CD14-positive monocyte (primary cell): Measurements from ENCODE around the gene CENPV. TPM values are rescaled to one million over a fixed set of nuclear protein-coding genes. Genes with fewer than 3 reads are reported as not detected.

Experiments used
- DNase-seq, 3 donors: peaks; one replicate each; pipeline ENCODE4 v3.0.0-alpha.2; 2011 to 2022
- H2AFZ ChIP-seq: 2 replicates; pipeline ENCODE4 v1.6.0; 2012; ENCODE audit warnings: mild to moderate bottlenecking, low read depth, low read length, inconsistent platforms; ENCODE audit not compliant: insufficient read depth, poor library complexity, severe bottlenecking
- H3K27ac ChIP-seq, 2 donors: 1 replicate in 1 of 2; 2 replicates in 1 of 2; pipeline ENCODE4 v1.5.1; 2012 to 2013; ENCODE audit warnings: low read length in 2 of 2, control low read depth in 1 of 2, inconsistent platforms in 1 of 2, low read depth in 1 of 2, mild to moderate bottlenecking in 1 of 2
- H3K27me3 ChIP-seq, 2 donors: one replicate each; pipeline versions ENCODE4 v1.6.0 to v1.6.1; 2011 to 2013; ENCODE audit warnings: low read length in 2 of 2; ENCODE audit not compliant: control insufficient read depth in 2 of 2, insufficient read depth in 2 of 2
- H3K36me3 ChIP-seq, 2 donors: replicated peaks in 1 of 2; 1 replicate in 1 of 2; 2 replicates in 1 of 2; pipeline versions ENCODE4 v1.5.1 to v1.6.1; 2012 to 2013; ENCODE audit warnings: low read length in 2 of 2, control low read depth in 1 of 2, inconsistent platforms in 1 of 2, mild to moderate bottlenecking in 1 of 2; ENCODE audit not compliant: insufficient read depth in 2 of 2, control insufficient read depth in 1 of 2
- H3K4me1 ChIP-seq, 2 donors: 1 replicate in 1 of 2; 2 replicates in 1 of 2; pipeline versions ENCODE4 v1.5.1 to v1.6.1; 2012 to 2013; ENCODE audit warnings: low read length in 2 of 2, control low read depth in 1 of 2, inconsistent platforms in 1 of 2, mild to moderate bottlenecking in 1 of 2, moderate library complexity in 1 of 2; ENCODE audit not compliant: insufficient read depth in 2 of 2, control insufficient read depth in 1 of 2
- H3K4me2 ChIP-seq: replicated peaks from 2 replicates; pipeline ENCODE3; 2012; ENCODE audit warnings: low read length, moderate library complexity, mild to moderate bottlenecking; ENCODE audit not compliant: poor library complexity, severe bottlenecking; ENCODE audit errors: extremely low read depth
- H3K4me3 ChIP-seq, 3 experiments: fragments of 200-600 bp in 1 of 3; sonication (generic) in 1 of 3; replicated peaks in 1 of 3; 1 replicate in 2 of 3; 2 replicates in 1 of 3; pipeline ENCODE4 v1.5.1; 2011 to 2013; ENCODE audit warnings: low read length in 3 of 3, mild to moderate bottlenecking in 3 of 3, control low read depth in 2 of 3, low read depth in 2 of 3, inconsistent platforms in 1 of 3, moderate library complexity in 1 of 3
- H3K79me2 ChIP-seq: 2 replicates; pipeline ENCODE4 v1.6.0; 2012; ENCODE audit warnings: mild to moderate bottlenecking, control low read depth, inconsistent platforms, low read length, moderate library complexity; ENCODE audit not compliant: insufficient read depth
- H3K9ac ChIP-seq: 2 replicates; pipeline ENCODE4 v1.6.0; 2017; ENCODE audit warnings: low read length, mild to moderate bottlenecking; ENCODE audit not compliant: insufficient read depth, poor library complexity, severe bottlenecking
- H3K9me3 ChIP-seq, 2 donors: replicated peaks in 1 of 2; 1 replicate in 1 of 2; 2 replicates in 1 of 2; pipeline versions ENCODE4 v1.5.1 to v1.6.1; 2012 to 2013; ENCODE audit warnings: low read length in 2 of 2, control low read depth in 1 of 2; ENCODE audit not compliant: control insufficient read depth in 1 of 2, insufficient read depth in 1 of 2
- H4K20me1 ChIP-seq: 2 replicates; pipeline ENCODE4 v1.6.0; 2012; ENCODE audit warnings: mild to moderate bottlenecking, low read length, control low read depth, moderate library complexity; ENCODE audit not compliant: insufficient read depth
- H3K27ac Mint-ChIP-seq, 7 donors: one replicate each; pipeline ENCODE4 v1.8.0; 2020; ENCODE audit warnings: mild to moderate bottlenecking in 7 of 7, mixed read lengths in 7 of 7, moderate library complexity in 6 of 7, inconsistent platforms in 2 of 7
- H3K27me3 Mint-ChIP-seq, 3 donors: one replicate each; pipeline ENCODE4 v1.8.0; 2021 to 2022; ENCODE audit warnings: low read depth in 3 of 3, mild to moderate bottlenecking in 3 of 3, mixed read lengths in 3 of 3, moderate library complexity in 3 of 3, inconsistent platforms in 1 of 3
- H3K36me3 Mint-ChIP-seq, 2 donors: one replicate each; pipeline ENCODE4 v1.8.0; 2020; ENCODE audit warnings: mixed read lengths in 2 of 2, inconsistent platforms in 1 of 2, mild to moderate bottlenecking in 1 of 2
- H3K4me1 Mint-ChIP-seq: one replicate; pipeline ENCODE4 v1.8.0; 2020; ENCODE audit warnings: mild to moderate bottlenecking, mixed read lengths
- H3K4me3 Mint-ChIP-seq, 2 donors: one replicate each; pipeline ENCODE4 v1.8.0; 2020; ENCODE audit warnings: mild to moderate bottlenecking in 2 of 2, mixed read lengths in 2 of 2, moderate library complexity in 1 of 2
- H3K9me3 Mint-ChIP-seq, 7 donors: one replicate each; pipeline ENCODE4 v1.8.0; 2020 to 2022; ENCODE audit warnings: mixed read lengths in 7 of 7, mild to moderate bottlenecking in 6 of 7, moderate library complexity in 6 of 7, inconsistent platforms in 2 of 7
- WGBS: methylation state at CpG from one replicate; pipeline ENCODE4 v1.1.5; 2013; ENCODE audit warnings: missing lambda C conversion rate; ENCODE audit not compliant: insufficient coverage; 5-methylcytosine and 5-hydroxymethylcytosine counted together
- intact Hi-C, 2 donors: fragments of 100-400 bp; cut with micrococcal nuclease; formaldehyde crosslinking; loops; one replicate each; pipeline versions ENCODE4 v1.15.0 to v1.15.1; 2023
- polyA plus RNA-seq, 3 donors: library from polyadenylated mRNA; depleted of rRNA in 1 of 3; unstranded in 2 of 3; stranded (reverse) in 1 of 3; fragments of 300-500 nt in 2 of 3; fragments of >200 nt in 1 of 3; fragmentation: Illumina TruSeq in 2 of 3; gene quantifications; 1 replicate in 2 of 3; 2 replicates in 1 of 3; pipeline ENCODE4 v1.2.3, GENCODE V29; 2012 to 2021
- TF ChIP-seq, protein P1 (sequence below): fragments of 200-600 bp; IDR thresholded peaks from one replicate; pipeline ENCODE4 v1.8.0; 2022; ENCODE audit warnings: antibody characterized with exemption, mild to moderate bottlenecking

Gene CENPV
- polyA plus RNA-seq, 3 donors = 0.50 to 1.1 (median 0.80) TPM

- no peaks in the 10 kb centered on the region for H3K4me1 Mint-ChIP-seq
- Histone ChIP-seq H3K4me3 (no peak overlapping the region), H4K20me1 (no peaks in the 10 kb centered on the region), H3K9ac (no peak overlapping the region), H3K9me3 (no peaks in the 10 kb centered on the region), H3K27me3 (no peaks in the 10 kb centered on the region), H3K4me1 (no peaks in the 10 kb centered on the region), H2AFZ (no peak overlapping the region), H3K4me2 (no peak overlapping the region), H3K27ac (no peak overlapping the region), H3K79me2 (no peaks in the 10 kb centered on the region), H3K36me3 (peaks cover 0 to 6% of the 10 kb centered on the region in 2 donors)
- WGBS = no CpG with 5 or more reads among the region's 3 CpGs
- no peaks in the 10 kb centered on the region for H3K9me3 Mint-ChIP-seq
- intact Hi-C loops = no loop called here
- no peak overlapping the region for H3K27ac Mint-ChIP-seq
- TF ChIP-seq, protein P1, sequence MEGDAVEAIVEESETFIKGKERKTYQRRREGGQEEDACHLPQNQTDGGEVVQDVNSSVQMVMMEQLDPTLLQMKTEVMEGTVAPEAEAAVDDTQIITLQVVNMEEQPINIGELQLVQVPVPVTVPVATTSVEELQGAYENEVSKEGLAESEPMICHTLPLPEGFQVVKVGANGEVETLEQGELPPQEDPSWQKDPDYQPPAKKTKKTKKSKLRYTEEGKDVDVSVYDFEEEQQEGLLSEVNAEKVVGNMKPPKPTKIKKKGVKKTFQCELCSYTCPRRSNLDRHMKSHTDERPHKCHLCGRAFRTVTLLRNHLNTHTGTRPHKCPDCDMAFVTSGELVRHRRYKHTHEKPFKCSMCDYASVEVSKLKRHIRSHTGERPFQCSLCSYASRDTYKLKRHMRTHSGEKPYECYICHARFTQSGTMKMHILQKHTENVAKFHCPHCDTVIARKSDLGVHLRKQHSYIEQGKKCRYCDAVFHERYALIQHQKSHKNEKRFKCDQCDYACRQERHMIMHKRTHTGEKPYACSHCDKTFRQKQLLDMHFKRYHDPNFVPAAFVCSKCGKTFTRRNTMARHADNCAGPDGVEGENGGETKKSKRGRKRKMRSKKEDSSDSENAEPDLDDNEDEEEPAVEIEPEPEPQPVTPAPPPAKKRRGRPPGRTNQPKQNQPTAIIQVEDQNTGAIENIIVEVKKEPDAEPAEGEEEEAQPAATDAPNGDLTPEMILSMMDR = no peak
- H3K4me3 Mint-ChIP-seq = no peak overlapping the region
- no peaks in the 10 kb centered on the region for H3K27me3 Mint-ChIP-seq
- H3K36me3 Mint-ChIP-seq = peaks cover 13% of the 10 kb centered on the region in 2 donors
- no peak for DNase-seq
Measured at GRCh38 chr17:16343569-16343968, 9.7 kb downstream of the CENPV start.

DNA sequence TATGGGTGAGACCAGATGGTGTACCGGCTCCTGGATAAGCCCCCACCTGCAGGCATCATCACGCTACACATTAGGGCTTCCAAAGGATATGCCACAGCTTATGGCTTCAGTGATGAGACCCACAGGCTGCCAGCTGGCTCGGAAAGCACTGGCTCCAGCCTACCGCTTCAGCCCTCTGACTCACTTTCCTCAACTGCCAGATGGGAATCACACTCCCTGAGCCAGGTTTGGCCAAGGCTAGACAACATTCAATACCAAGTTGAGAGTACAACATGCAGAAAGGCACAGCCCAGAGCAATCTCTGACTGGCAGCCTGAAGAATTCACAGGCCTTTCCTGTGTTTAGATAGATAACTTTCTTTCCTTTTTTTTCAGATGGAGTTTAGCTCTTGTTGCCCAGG is 10.3 kb downstream of the CENPV start:
- Histone ChIP-seq H3K9me3 (no peaks in the 10 kb centered on the region), H3K9ac (no peak overlapping the region), H3K79me2 (no peaks in the 10 kb centered on the region), H3K4me2 (no peak overlapping the region), H4K20me1 (no peaks in the 10 kb centered on the region), H3K36me3 (peaks cover 0 to 6% of the 10 kb centered on the region in 2 donors), H3K4me3 (no peak overlapping the region), H3K4me1 (no peaks in the 10 kb centered on the region), H2AFZ (no peak overlapping the region), H3K27me3 (no peaks in the 10 kb centered on the region), H3K27ac (no peak overlapping the region)
- no peaks in the 10 kb centered on the region for H3K27me3 Mint-ChIP-seq
- H3K9me3 Mint-ChIP-seq = no peaks in the 10 kb centered on the region
- no peak for DNase-seq
- TF ChIP-seq, protein P1 = no peak
- no peak overlapping the region for H3K27ac Mint-ChIP-seq
- no peaks in the 10 kb centered on the region for H3K4me1 Mint-ChIP-seq
- 82% methylated on average over 3 of the region's 4 CpGs for WGBS
- H3K4me3 Mint-ChIP-seq = no peak overlapping the region
- intact Hi-C loops = no loop called here
- H3K36me3 Mint-ChIP-seq = peaks cover 13% of the 10 kb centered on the region in 2 donors
